NT2/D1 (cell line): Measurements from ENCODE around the gene OR56A1.
"Not testable (repeated sequence)": the region's sequence is repeated elsewhere in the genome, so short reads cannot be mapped to it uniquely, and the experiment has no call there.

Source experiments
- DNase-seq: peaks from one replicate; pipeline ENCODE4 v3.0.0-alpha.2; 2011; ENCODE audit warnings: low read depth, low spot score
- H3K27me3 ChIP-seq: 2 replicates; pipeline ENCODE4 v1.6.0; 2011; ENCODE audit warnings: mild to moderate bottlenecking; ENCODE audit not compliant: insufficient read length, insufficient read depth
- H3K36me3 ChIP-seq: 2 replicates; pipeline ENCODE4 v1.6.1; 2011; ENCODE audit warnings: mild to moderate bottlenecking, low read length, mixed read lengths; ENCODE audit not compliant: insufficient read depth, insufficient read length
- H3K4me1 ChIP-seq: 2 replicates; pipeline ENCODE4 v1.5.1; 2011; ENCODE audit not compliant: insufficient read depth, insufficient read length
- H3K4me3 ChIP-seq: 2 replicates; pipeline ENCODE4 v1.5.1; 2011; ENCODE audit warnings: low read depth; ENCODE audit not compliant: insufficient read length
- H3K9ac ChIP-seq: 2 replicates; pipeline ENCODE4 v1.6.0; 2011; ENCODE audit warnings: low read depth; ENCODE audit not compliant: insufficient read length
- H3K9me3 ChIP-seq: 2 replicates; pipeline ENCODE4 v1.5.1; 2011; ENCODE audit warnings: mild to moderate bottlenecking, low read length; ENCODE audit not compliant: insufficient read depth
- SUZ12 ChIP-seq: IDR thresholded peaks from 2 replicates; pipeline ENCODE4 v1.6.1; 2011; ENCODE audit not compliant: insufficient read length, insufficient read depth; ENCODE audit errors: extremely low read depth
- YY1 ChIP-seq: IDR thresholded peaks from 2 replicates; pipeline ENCODE4 v1.6.1; 2011; ENCODE audit not compliant: insufficient read length, insufficient read depth
- ZNF274 ChIP-seq: IDR thresholded peaks from 2 replicates; pipeline ENCODE4 v1.6.1; 2011; ENCODE audit warnings: mild to moderate bottlenecking, low read depth, low read length

The OR56A1 gene

DNA sequence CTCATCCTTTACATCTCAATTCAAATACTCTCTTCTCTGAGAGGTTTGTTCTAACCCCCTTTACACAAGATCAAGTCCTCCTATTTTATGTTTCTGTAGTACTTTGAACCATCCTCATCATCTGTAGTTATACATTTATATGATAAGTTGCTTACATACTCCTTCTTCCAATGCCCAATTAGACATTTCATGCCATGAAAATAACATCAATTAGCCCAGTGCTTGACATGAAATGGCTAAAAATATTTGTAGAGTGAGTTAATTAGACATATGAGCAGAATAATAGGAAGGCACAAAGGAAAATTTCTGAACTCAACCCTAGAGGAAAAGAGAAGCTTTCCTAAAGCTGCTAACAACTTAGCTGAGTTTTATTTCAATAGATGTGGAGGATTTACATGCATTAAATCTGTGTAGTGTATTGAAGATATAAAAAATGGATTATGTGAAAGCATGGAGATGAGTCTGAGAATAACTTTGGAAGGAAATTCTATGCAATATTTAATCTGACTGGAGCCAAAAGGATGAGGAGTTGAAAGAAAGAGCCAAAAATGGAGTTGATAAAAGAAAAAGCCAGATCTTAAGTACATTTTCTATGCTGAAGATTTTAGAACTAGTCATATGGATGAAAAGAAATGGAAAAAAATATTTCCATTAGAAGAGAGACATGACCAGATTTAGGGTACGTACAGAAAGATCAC, at the start of gene OR56A1:
Gene OR56A1, minus strand, starts transcription at position 51 of the 698 bp plus-strand sequence. CDS start 3,066 bp downstream, outside the sequence.
- TF ChIP-seq SUZ12 = no peak
- no peak for TF ChIP-seq ZNF274
- TF ChIP-seq YY1 = no peak
- Histone ChIP-seq H3K9ac (no peak within 1 kb of the TSS), H3K27me3 (no peaks in the 10 kb centered on the region), H3K36me3 (no peaks in the 10 kb centered on the region), H3K4me3 (no peak within 1 kb of the TSS), H3K9me3 (no peaks in the 10 kb centered on the region), H3K4me1 (no peaks in the 10 kb centered on the region)
- DNase-seq = no peak

DNA sequence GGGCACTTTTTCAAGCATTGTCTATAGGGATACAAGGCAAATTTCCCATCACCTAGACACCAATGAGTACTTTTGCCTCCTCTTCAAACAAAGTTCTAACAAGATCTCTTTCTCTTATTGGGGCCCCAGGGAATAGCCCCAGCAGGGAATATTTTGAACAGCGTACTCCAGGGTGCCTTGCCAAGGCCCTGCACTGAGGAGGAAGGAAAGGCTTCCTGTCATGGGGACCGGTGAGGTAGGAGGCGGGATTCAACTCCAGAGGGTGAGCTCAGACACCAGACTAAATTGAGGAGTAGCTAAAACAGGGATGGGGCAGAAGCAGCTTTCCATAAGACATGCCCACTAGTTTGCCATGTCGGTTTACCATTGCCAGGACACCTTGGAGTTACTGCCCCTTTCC, 48.9 kb upstream of the OR56A1 start:
- no peak for DNase-seq
- TF ChIP-seq ZNF274 (no peak), YY1 (no peak), SUZ12 (no peak)

GRCh38 chr11:6077723-6078122, 47.2 kb upstream of the OR56A1 start:
- Histone ChIP-seq H3K4me3 (no peak overlapping the region), H3K27me3 (no peaks in the 10 kb centered on the region), H3K9ac (no peak overlapping the region), H3K4me1 (peaks cover 3% of the 10 kb centered on the region), H3K9me3 (peaks cover 14% of the 10 kb centered on the region; the same call in 1 of the 2 replicates), H3K36me3 (no peaks in the 10 kb centered on the region)
- TF ChIP-seq ZNF274 = no peak
- no peak for TF ChIP-seq SUZ12
- TF ChIP-seq YY1 = no peak
- peak; percentile 20 for DNase-seq

More for the DNA sequence above, 48.9 kb upstream of the OR56A1 start:
- Histone ChIP-seq H3K27me3 (no peaks in the 10 kb centered on the region), H3K9ac (no peak overlapping the region), H3K9me3 (peaks cover 14% of the 10 kb centered on the region; the same call in 1 of the 2 replicates), H3K4me3 (no peak overlapping the region), H3K4me1 (peaks cover 3% of the 10 kb centered on the region), H3K36me3 (no peaks in the 10 kb centered on the region)

DNA sequence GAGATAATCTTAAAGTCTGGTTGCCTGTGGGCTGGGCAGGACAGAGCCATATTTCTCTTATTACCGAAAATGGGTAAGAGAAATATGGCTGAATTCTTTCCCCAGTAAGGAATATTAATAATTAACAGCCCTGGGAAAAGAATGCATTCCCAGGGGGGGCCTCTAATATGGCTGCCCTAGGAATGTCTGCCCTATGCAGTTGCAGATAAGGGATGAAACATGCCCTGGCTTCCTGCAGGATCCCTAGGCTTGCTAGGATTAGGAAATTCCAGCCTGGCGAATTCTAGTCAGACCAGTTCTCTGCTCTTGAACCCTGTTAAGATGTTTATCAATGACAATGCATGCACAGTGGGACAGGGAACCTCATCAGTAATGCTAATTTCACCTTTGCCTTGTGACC, 45.9 kb upstream of the OR56A1 start:
- H3K4me3 ChIP-seq, DNase-seq, H3K4me1 ChIP-seq, H3K9ac ChIP-seq, H3K36me3 ChIP-seq, H3K27me3 ChIP-seq: not testable (repeated sequence)
- peaks cover 14% of the 10 kb centered on the region; the same call in 1 of the 2 replicates for H3K9me3 ChIP-seq

DNA sequence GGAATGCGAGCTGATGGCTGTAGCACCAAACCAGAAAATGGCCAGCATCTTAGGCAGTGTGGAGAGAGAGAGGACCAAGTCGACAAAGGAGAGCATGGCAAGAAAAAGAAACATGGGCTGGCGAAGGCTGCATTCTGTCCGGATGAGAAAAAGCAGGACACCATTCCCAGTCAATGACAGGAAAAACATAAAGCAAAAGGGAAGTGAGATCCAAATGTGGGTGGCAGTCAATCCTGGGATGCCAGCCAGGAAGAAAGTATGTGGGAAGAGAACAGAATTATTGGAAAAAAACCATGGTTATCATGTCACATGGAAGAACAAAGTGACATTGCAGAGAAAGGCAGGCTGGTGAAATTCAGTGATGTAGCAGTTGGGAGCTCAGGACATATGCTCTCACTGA, 36.9 kb upstream of the OR56A1 start:
- no peak for DNase-seq
- Histone ChIP-seq H3K27me3 (no peaks in the 10 kb centered on the region), H3K9ac (no peak overlapping the region), H3K4me3 (no peak overlapping the region), H3K4me1 (no peaks in the 10 kb centered on the region), H3K36me3 (no peaks in the 10 kb centered on the region), H3K9me3 (no peaks in the 10 kb centered on the region)
- no peak for TF ChIP-seq SUZ12
- no peak for TF ChIP-seq ZNF274
- no peak for TF ChIP-seq YY1

GRCh38 chr11:6062691-6063358, 32.3 kb upstream of the OR56A1 start:
- H3K4me1 ChIP-seq = no peaks in the 10 kb centered on the region
- H3K36me3 ChIP-seq = no peaks in the 10 kb centered on the region
- H3K4me3 ChIP-seq = no peak overlapping the region
- no peaks in the 10 kb centered on the region for H3K27me3 ChIP-seq
- no peak for DNase-seq
- TF ChIP-seq YY1 (no peak), ZNF274 (no peak), SUZ12 (no peak)
- no peaks in the 10 kb centered on the region; the same call in 1 of the 2 replicates for H3K9me3 ChIP-seq
- H3K9ac ChIP-seq = no peak overlapping the region

GRCh38 chr11:6061475-6061874, 30.9 kb upstream of the OR56A1 start:
- H3K4me3 ChIP-seq = no peak overlapping the region
- TF ChIP-seq YY1 (no peak), ZNF274 (no peak), SUZ12 (no peak)
- DNase-seq = no peak

GRCh38 chr11:6057452-6057851, 26.9 kb upstream of the OR56A1 start:
- Histone ChIP-seq H3K27me3 (no peaks in the 10 kb centered on the region), H3K4me3 (no peak overlapping the region), H3K9me3 (no peaks in the 10 kb centered on the region; the same call in 1 of the 2 replicates), H3K36me3 (no peaks in the 10 kb centered on the region), H3K4me1 (no peaks in the 10 kb centered on the region), H3K9ac (no peak overlapping the region)
- DNase-seq = no peak
- no peak for TF ChIP-seq SUZ12
- no peak for TF ChIP-seq ZNF274
- TF ChIP-seq YY1 = no peak

More at GRCh38 chr11:6061475-6061874, 30.9 kb upstream of the OR56A1 start:
- Histone ChIP-seq H3K9me3 (no peaks in the 10 kb centered on the region; the same call in 1 of the 2 replicates), H3K9ac (no peak overlapping the region), H3K4me1 (no peaks in the 10 kb centered on the region), H3K36me3 (no peaks in the 10 kb centered on the region), H3K27me3 (no peaks in the 10 kb centered on the region)
